GM12864 (cell line): ENCODE data around the gene SMAD9.

ENCODE experiments used
- DNase-seq: peaks from one replicate; pipeline ENCODE4 v3.0.0-alpha.2; 2011; ENCODE audit warnings: low read depth
- H3K4me3 ChIP-seq: 2 replicates; pipeline ENCODE4 v1.5.1; 2011; ENCODE audit warnings: mild to moderate bottlenecking, low read depth, low read length, control low read depth
- CTCF ChIP-seq: IDR thresholded peaks from 2 replicates; pipeline ENCODE4 v1.5.1; 2011; ENCODE audit warnings: low read depth, mild to moderate bottlenecking, moderate library complexity, low read length, control low read depth, inconsistent platforms; ENCODE audit errors: missing control alignments

Gene SMAD9

GRCh38 chr13:36840718-36841250 is 79.3 kb downstream of the SMAD9 start:
- no peak overlapping the region for H3K4me3 ChIP-seq
- TF ChIP-seq CTCF: no peak
- no peak for DNase-seq

GRCh38 chr13:36839981-36840380 is 80.1 kb downstream of the SMAD9 start:
- no peak for TF ChIP-seq CTCF
- H3K4me3 ChIP-seq: no peak overlapping the region
- DNase-seq: no peak

GRCh38 chr13:36839281-36839680 is 80.8 kb downstream of the SMAD9 start:
- no peak for TF ChIP-seq CTCF
- H3K4me3 ChIP-seq: no peak overlapping the region
- no peak for DNase-seq

- no peak overlapping the region for H3K4me3 ChIP-seq
- no peak for DNase-seq
These were observed 82.5 kb downstream of the SMAD9 start for GRCh38 chr13:36837354-36838092.

GRCh38 chr13:36834299-36834698 is 85.7 kb downstream of the SMAD9 start:
- DNase-seq: no peak
- H3K4me3 ChIP-seq: no peak overlapping the region
- no peak for TF ChIP-seq CTCF

More at GRCh38 chr13:36837354-36838092, 82.5 kb downstream of the SMAD9 start:
- no peak for TF ChIP-seq CTCF

GRCh38 chr13:36831291-36831690 is 88.7 kb downstream of the SMAD9 start:
- no peak overlapping the region for H3K4me3 ChIP-seq
- no peak for TF ChIP-seq CTCF
- DNase-seq: no peak

DNA sequence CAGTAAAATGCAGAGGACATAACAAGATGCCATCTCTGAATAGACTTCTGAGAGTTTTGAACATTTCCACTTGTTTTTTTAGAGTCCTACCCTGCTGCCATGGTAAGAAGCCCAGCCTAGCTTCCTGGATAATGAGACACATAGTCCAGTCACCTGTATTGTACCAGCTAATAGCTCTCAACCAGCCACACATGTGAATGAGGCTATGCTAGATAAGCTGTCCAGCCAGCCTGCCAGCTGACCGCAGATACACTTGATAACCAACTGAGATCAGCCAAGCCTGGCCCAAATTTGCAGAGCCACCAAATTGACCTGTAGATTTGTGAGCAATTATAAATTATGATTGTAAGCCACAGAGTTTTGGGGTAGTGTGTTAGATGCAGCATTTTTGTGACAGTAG is 90.3 kb downstream of the SMAD9 start:
- no peak for DNase-seq
- TF ChIP-seq CTCF: no peak
- no peak overlapping the region for H3K4me3 ChIP-seq
